K562 (cell line): ENCODE data around the gene TNIK.

Source experiments
- KLF16 ChIP-seq: IDR thresholded peaks from 2 replicates; pipeline ENCODE4 v1.6.1; 2016; ENCODE audit warnings: antibody characterized with exemption
- SRSF1 ChIP-seq: fragments of 200-400 bp; formaldehyde crosslinking; IDR thresholded peaks from 2 replicates; pipeline ENCODE4 v1.6.1; 2017; ENCODE audit warnings: mild to moderate bottlenecking, low read depth, low read length, moderate library complexity
- TAF1 ChIP-seq: IDR thresholded peaks from 2 replicates; pipeline ENCODE4 v1.6.1; 2011; ENCODE audit warnings: mild to moderate bottlenecking, low read length, moderate library complexity; ENCODE audit not compliant: insufficient read depth, control insufficient read depth, severe bottlenecking; ENCODE audit errors: extremely low read depth
- ZNF274 ChIP-seq: IDR thresholded peaks from 2 replicates; pipeline ENCODE4 v1.6.1; 2011; ENCODE audit warnings: low read depth, mild to moderate bottlenecking, low read length, moderate library complexity, borderline replicate concordance

GRCh38 chr3:171278299-171278590, 182.0 kb downstream of the TNIK start:
- no peak for TF ChIP-seq SRSF1
- no peak for TF ChIP-seq KLF16
- TF ChIP-seq ZNF274 = no peak
- no peak for TF ChIP-seq TAF1
